Fibroblast of mammary gland (primary cell): ENCODE results near the gene HPSE2.
A peak's percentile ranks its signal among the peaks of the same experiment; 100 is the strongest.

Experiments
- DNase-seq: peaks from one replicate; pipeline ENCODE4 v3.0.0-alpha.2; 2010; ENCODE audit warnings: low read depth
- H3K4me3 ChIP-seq: 2 replicates; pipeline ENCODE4 v1.5.1; 2011; ENCODE audit warnings: low read depth, mild to moderate bottlenecking, low read length, moderate library complexity; ENCODE audit not compliant: control insufficient read depth
- CTCF ChIP-seq: conservative IDR thresholded peaks from 2 replicates; pipeline ENCODE4 v1.5.1; 2011; ENCODE audit warnings: low read depth, low read length, inconsistent platforms; ENCODE audit not compliant: control insufficient read depth, insufficient read depth

The HPSE2 gene

GRCh38 chr10:98758463-98758862, 477.2 kb downstream of the HPSE2 start:
- DNase-seq: no peak
- H3K4me3 ChIP-seq: no peak overlapping the region
- no peak for TF ChIP-seq CTCF

GRCh38 chr10:98748298-98748697, 487.4 kb downstream of the HPSE2 start:
- no peak overlapping the region for H3K4me3 ChIP-seq
- TF ChIP-seq CTCF: peak; percentile 53
- peak; percentile 55 for DNase-seq

- no peak for DNase-seq
- TF ChIP-seq CTCF: no peak
- H3K4me3 ChIP-seq: no peak overlapping the region
Observed at GRCh38 chr10:98745645-98746044, 490.0 kb downstream of the HPSE2 start.

- no peak for DNase-seq
- H3K4me3 ChIP-seq: no peak overlapping the region
- TF ChIP-seq CTCF: no peak
Observed at GRCh38 chr10:98720551-98720950, 515.1 kb downstream of the HPSE2 start.

GRCh38 chr10:98713586-98713985, 522.1 kb downstream of the HPSE2 start:
- TF ChIP-seq CTCF: no peak
- no peak for DNase-seq
- H3K4me3 ChIP-seq: no peak overlapping the region

- no peak overlapping the region for H3K4me3 ChIP-seq
- no peak for DNase-seq
- no peak for TF ChIP-seq CTCF
Observed at GRCh38 chr10:98696516-98696915, 539.1 kb downstream of the HPSE2 start.

GRCh38 chr10:98694883-98695282, 540.8 kb downstream of the HPSE2 start:
- H3K4me3 ChIP-seq: no peak overlapping the region
- DNase-seq: peak; percentile 40
- no peak for TF ChIP-seq CTCF
